Measurements from ENCODE around the gene UMODL1. TPM values are rescaled to one million over a fixed set of nuclear protein-coding genes. Genes with fewer than 3 reads are reported as not detected.

The UMODL1 gene
- total and polyA plus RNA-seq, 2 of the 13 experiments (the other 11 are each of a cell fraction or from before 2014, with no cell fraction given), result not detected

- 61% methylated on average over 9 of the region's 12 CpGs for WGBS (ENCODE audit: low lambda C conversion rate)
- Histone ChIP-seq H3K27ac (ENCODE audit: extremely low read length, insufficient read depth, low read length) (no peak overlapping the region), H3K4me3 (replicated peaks in 1 of 3; ENCODE audit: insufficient read depth in 1 of 3, low read depth in 2 of 3, low read length in 3 of 3) (no peak overlapping the region), H3K9me3 (ENCODE audit: low read length) (no peaks in the 10 kb centered on the region), H3K27me3 (ENCODE audit: control insufficient read depth in 1 of 2, insufficient read depth in 2 of 2, low read length in 2 of 2) (peaks cover 0 to 22% of the 10 kb centered on the region in 2 experiments; a peak in 4 of 5 replicates), H2AFZ (ENCODE audit: low read length) (no peak overlapping the region), H3K9ac (ENCODE audit: insufficient read depth, low read depth, low read length) (no peak overlapping the region), H3K4me1 (ENCODE audit: insufficient read depth, low read length) (peaks cover 69% of the 10 kb centered on the region), H4K20me1 (ENCODE audit: insufficient read depth, low read length) (no peaks in the 10 kb centered on the region), H3K79me2 (ENCODE audit: insufficient read depth, low read length) (no peaks in the 10 kb centered on the region), H3K4me2 (ENCODE audit: low read depth, low read length) (no peak overlapping the region), H3K36me3 (replicated peaks in 1 of 2; ENCODE audit: control insufficient read depth in 1 of 2, insufficient read depth in 2 of 2, low read length in 2 of 2) (no peaks in the 10 kb centered on the region)
- no peak for FAIRE-seq
- ATAC-seq, result no peak
- in situ Hi-C loops (cut with HindIII; ENCODE audit: extremely low pct_ligation_motif_present, low pct_unique_long_range_greater_than_20kb) (loop anchor here (10.0 to 25.0 kb wide), 2 partner anchors 163 to 506 kb away; partner anchors contain the start of gene C2CD2), intact Hi-C loops (cut with micrococcal nuclease; ENCODE audit: unreplicated experiment) (loop anchor here (2.0 to 10.0 kb wide), 2 partner anchors 301 to 503 kb away; no protein-coding TSS in a partner anchor)
- no peak for DNase-seq (ENCODE audit: low spot score)
- no TSS peak for BruUV-seq (replicated peaks)
- TF ChIP-seq ZMYM2 (CRISPR knock-in tag; IDR thresholded peaks at IDR 0.05), result no peak
- TF ChIP-seq GABPA (IDR thresholded peaks at IDR 0.05; ENCODE audit: low read depth, low read length), result no peak
- TF ChIP-seq GABPA (CRISPR knock-in tag; IDR thresholded peaks at IDR 0.05; ENCODE audit: low read depth), result no peak
- TF ChIP-seq MIER3 (CRISPR knock-in tag; IDR thresholded peaks at IDR 0.05; ENCODE audit: borderline replicate concordance), result no peak
- ChIA-PET POLR2A (no interaction called here), CTCF (ENCODE audit: low intra/inter-chr PET ratio, low total read pairs) (interaction anchor here (0.7 to 1.1 kb wide), 2 partner anchors 108 to 302 kb away, joined by 3 to 6 read pairs; partner anchors contain the start of gene ZBTB21)
Observed at GRCh38 chr21:42117967-42118780, 47.1 kb downstream of the UMODL1 start.

GRCh38 chr21:42118901-42119300, 47.8 kb downstream of the UMODL1 start:
- Histone ChIP-seq H3K27me3 (ENCODE audit: control insufficient read depth in 1 of 2, insufficient read depth in 2 of 2, low read length in 2 of 2) (peaks cover 0 to 17% of the 10 kb centered on the region in 2 experiments; a peak in 4 of 5 replicates), H3K27ac (ENCODE audit: extremely low read length, insufficient read depth, low read length) (no peak overlapping the region), H2AFZ (ENCODE audit: low read length) (no peak overlapping the region), H3K79me2 (ENCODE audit: insufficient read depth, low read length) (no peaks in the 10 kb centered on the region), H3K4me1 (ENCODE audit: insufficient read depth, low read length) (peaks cover 64% of the 10 kb centered on the region), H3K9me3 (ENCODE audit: low read length) (no peaks in the 10 kb centered on the region), H3K4me3 (replicated peaks in 1 of 3; ENCODE audit: insufficient read depth in 1 of 3, low read depth in 2 of 3, low read length in 3 of 3) (no peak overlapping the region), H3K36me3 (replicated peaks in 1 of 2; ENCODE audit: control insufficient read depth in 1 of 2, insufficient read depth in 2 of 2, low read length in 2 of 2) (no peaks in the 10 kb centered on the region), H4K20me1 (ENCODE audit: insufficient read depth, low read length) (no peaks in the 10 kb centered on the region), H3K9ac (ENCODE audit: insufficient read depth, low read depth, low read length) (no peak overlapping the region), H3K4me2 (ENCODE audit: low read depth, low read length) (no peak overlapping the region)
- ChIA-PET CTCF (ENCODE audit: low intra/inter-chr PET ratio, low total read pairs) (no interaction called here), POLR2A (no interaction called here)
- no CpG with 5 or more reads among the region's 15 CpGs for WGBS (ENCODE audit: low lambda C conversion rate)
- intact Hi-C loops (cut with micrococcal nuclease; ENCODE audit: unreplicated experiment) (loop anchor here (10.0 kb wide), 1 partner anchor 504 kb away; no protein-coding TSS in a partner anchor), in situ Hi-C loops (cut with HindIII; ENCODE audit: extremely low pct_ligation_motif_present, low pct_unique_long_range_greater_than_20kb) (loop anchor here (10.0 to 25.0 kb wide), 2 partner anchors 164 to 507 kb away; partner anchors contain the start of gene C2CD2)
- ATAC-seq (no peak), DNase-seq (ENCODE audit: low spot score) (no peak), FAIRE-seq (no peak)
- BruUV-seq (replicated peaks), result no TSS peak
- TF ChIP-seq ATM (IDR thresholded peaks at IDR 0.05; ENCODE audit: borderline replicate concordance), result no peak
- 0 out of 2 replicates have a peak, but pooled peaks have one; percentile 40 for TF ChIP-seq ZNF280B (CRISPR knock-in tag; IDR thresholded peaks at IDR 0.05; ENCODE audit: borderline replicate concordance)
